H9 (cell line): ENCODE measurements around the gene MMP23B. TPM values are rescaled to one million over a fixed set of nuclear protein-coding genes. Genes with fewer than 3 reads are reported as not detected.

Experiments
- DNase-seq: peaks from one replicate; pipeline ENCODE4 v3.0.0-alpha.2; 2017
- H2AFZ ChIP-seq: one replicate; pipeline ENCODE4 v1.6.1; 2013; ENCODE audit warnings: mild to moderate bottlenecking, low read length, control low read depth, moderate library complexity
- H2AK5ac ChIP-seq: 2 replicates; pipeline ENCODE4 v1.6.1; 2013; ENCODE audit warnings: low read length, control low read depth, mixed read lengths; ENCODE audit not compliant: insufficient read length
- H2BK120ac ChIP-seq: one replicate; pipeline ENCODE4 v1.6.1; 2013; ENCODE audit warnings: low read depth, mild to moderate bottlenecking, low read length, control low read depth, inconsistent platforms; ENCODE audit not compliant: poor library complexity, severe bottlenecking
- H2BK12ac ChIP-seq: 2 replicates; pipeline ENCODE4 v1.6.1; 2013; ENCODE audit warnings: low read length, control low read depth, mixed read lengths, low read depth; ENCODE audit not compliant: insufficient read length
- H2BK15ac ChIP-seq: 2 replicates; pipeline ENCODE4 v1.6.1; 2013; ENCODE audit warnings: low read depth, low read length, control low read depth
- H2BK20ac ChIP-seq: one replicate; pipeline ENCODE4 v1.6.1; 2013; ENCODE audit warnings: low read depth, mild to moderate bottlenecking, low read length, control low read depth, inconsistent platforms; ENCODE audit not compliant: poor library complexity, severe bottlenecking
- H2BK5ac ChIP-seq: 2 replicates; pipeline ENCODE4 v1.6.1; 2013; ENCODE audit warnings: low read length, control low read depth, mixed read lengths; ENCODE audit not compliant: insufficient read length
- H3K14ac ChIP-seq: 2 replicates; pipeline ENCODE4 v1.6.1; 2013; ENCODE audit warnings: low read length, control low read depth; ENCODE audit not compliant: insufficient read depth
- H3K18ac ChIP-seq: 2 replicates; pipeline ENCODE4 v1.6.1; 2013; ENCODE audit warnings: low read depth, mild to moderate bottlenecking, mixed read lengths, low read length, control low read depth; ENCODE audit not compliant: insufficient read length
- H3K23ac ChIP-seq: 2 replicates; pipeline ENCODE4 v1.6.1; 2013; ENCODE audit warnings: low read length, control low read depth, mixed read lengths, low read depth; ENCODE audit not compliant: insufficient read length
- H3K23me2 ChIP-seq: 2 replicates; pipeline ENCODE4 v1.6.1; 2013; ENCODE audit warnings: low read depth, mild to moderate bottlenecking, mixed read lengths, low read length, control low read depth; ENCODE audit not compliant: insufficient read length, poor library complexity, severe bottlenecking
- H3K27ac ChIP-seq: 2 replicates; pipeline ENCODE4 v1.5.1; 2013; ENCODE audit warnings: low read length, control low read depth, mixed read lengths, low read depth; ENCODE audit not compliant: insufficient read length
- H3K27me3 ChIP-seq: 2 replicates; pipeline ENCODE4 v1.6.1; 2013; ENCODE audit warnings: low read length, control low read depth, inconsistent platforms; ENCODE audit not compliant: insufficient read depth
- H3K4ac ChIP-seq: 2 replicates; pipeline ENCODE4 v1.6.1; 2013; ENCODE audit warnings: low read depth, mild to moderate bottlenecking, control low read depth, inconsistent platforms, low read length, moderate library complexity
- H3K4me1 ChIP-seq: 2 replicates; pipeline ENCODE4 v1.6.1; 2013; ENCODE audit warnings: low read length, control low read depth, inconsistent platforms; ENCODE audit not compliant: insufficient read depth
- H3K4me2 ChIP-seq: 2 replicates; pipeline ENCODE4 v1.6.1; 2013; ENCODE audit warnings: low read length, control low read depth, mixed read lengths; ENCODE audit not compliant: insufficient read length, insufficient read depth
- H3K56ac ChIP-seq: 2 replicates; pipeline ENCODE4 v1.6.1; 2013; ENCODE audit warnings: low read depth, mild to moderate bottlenecking, mixed read lengths, low read length, control low read depth; ENCODE audit not compliant: insufficient read length
- H3K79me1 ChIP-seq: 2 replicates; pipeline ENCODE4 v1.6.1; 2013; ENCODE audit warnings: low read depth, mild to moderate bottlenecking, moderate library complexity, low read length, control low read depth, inconsistent platforms; ENCODE audit not compliant: insufficient read depth, poor library complexity, severe bottlenecking
- H3K79me2 ChIP-seq: 2 replicates; pipeline ENCODE4 v1.6.1; 2013; ENCODE audit warnings: low read length, control low read depth, inconsistent platforms; ENCODE audit not compliant: insufficient read depth
- H3K9ac ChIP-seq: 2 replicates; pipeline ENCODE4 v1.6.1; 2013; ENCODE audit warnings: low read length, control low read depth, mixed read lengths; ENCODE audit not compliant: insufficient read length; ENCODE audit errors: extremely low read depth
- H3K9me3 ChIP-seq: one replicate; pipeline ENCODE4 v1.6.1; 2013; ENCODE audit warnings: low read depth, low read length, inconsistent platforms; ENCODE audit not compliant: control insufficient read depth
- H3T11ph ChIP-seq: one replicate; pipeline ENCODE4 v1.6.1; 2013; ENCODE audit warnings: mild to moderate bottlenecking, low read length, control low read depth, inconsistent platforms
- H4K20me1 ChIP-seq: one replicate; pipeline ENCODE4 v1.6.1; 2013; ENCODE audit not compliant: control insufficient read depth, insufficient read length, insufficient read depth
- H4K5ac ChIP-seq: 2 replicates; pipeline ENCODE4 v1.6.1; 2013; ENCODE audit warnings: low read depth, mild to moderate bottlenecking, mixed read lengths, low read length, control low read depth; ENCODE audit not compliant: insufficient read length
- H4K8ac ChIP-seq: replicated peaks from 2 replicates; pipeline ENCODE4 v1.6.1; 2013; ENCODE audit warnings: low read length, control low read depth, mixed read lengths, low read depth; ENCODE audit not compliant: insufficient read length
- H4K91ac ChIP-seq: 2 replicates; pipeline ENCODE4 v1.6.1; 2013; ENCODE audit warnings: low read depth, mild to moderate bottlenecking, moderate library complexity, mixed read lengths, low read length, control low read depth; ENCODE audit not compliant: insufficient read length
- H3K27ac Mint-ChIP-seq, 3 experiments: 2 replicates in 2 of 3; 3 replicates in 1 of 3; pipeline ENCODE4 v1.8.0; 2020 to 2021; ENCODE audit warnings: mixed read lengths in 3 of 3, mild to moderate bottlenecking in 1 of 3, moderate library complexity in 1 of 3
- H3K27me3 Mint-ChIP-seq: 2 replicates; pipeline ENCODE4 v1.8.0; 2021; ENCODE audit warnings: low read depth, mild to moderate bottlenecking, moderate library complexity, mixed read lengths
- H3K36me3 Mint-ChIP-seq, 3 experiments: 2 replicates in 2 of 3; 3 replicates in 1 of 3; pipeline ENCODE4 v1.8.0; 2020 to 2021; ENCODE audit warnings: low read depth in 3 of 3, mixed read lengths in 3 of 3; ENCODE audit not compliant: insufficient read depth in 1 of 3
- H3K4me1 Mint-ChIP-seq, 2 experiments: 2 replicates each; pipeline ENCODE4 v1.8.0; 2020; ENCODE audit warnings: mixed read lengths in 2 of 2
- H3K4me3 Mint-ChIP-seq, 2 experiments: 2 replicates in 1 of 2; 3 replicates in 1 of 2; pipeline ENCODE4 v1.8.0; 2020 to 2021; ENCODE audit warnings: mild to moderate bottlenecking in 2 of 2, mixed read lengths in 2 of 2, moderate library complexity in 1 of 2
- H3K9me3 Mint-ChIP-seq, 2 experiments: 2 replicates in 1 of 2; 3 replicates in 1 of 2; pipeline ENCODE4 v1.8.0; 2020; ENCODE audit warnings: mild to moderate bottlenecking in 2 of 2, mixed read lengths in 2 of 2, moderate library complexity in 1 of 2
- WGBS: extraction: QIAGEN DNeasy Blood & Tissue Kit; methylation state at CpG from one replicate; pipeline ENCODE4 v1.1.7; 2013; ENCODE audit warnings: missing lambda C conversion rate, low lambda C conversion rate, mixed read lengths; ENCODE audit not compliant: insufficient read length; ENCODE audit errors: extremely low coverage; 5-methylcytosine and 5-hydroxymethylcytosine counted together
- total RNA-seq: library from RNA; stranded (reverse); gene quantifications from 2 replicates; pipeline ENCODE4 v1.2.1, GENCODE V29; 2021
- TF ChIP-seq, protein P1 (sequence below): fragments of 200-600 bp; sonication (generic); conservative IDR thresholded peaks from 3 replicates; pipeline ENCODE4 v1.8.0; 2021; ENCODE audit warnings: antibody characterized with exemption, mild to moderate bottlenecking

Gene MMP23B
- total RNA-seq, 1 experiment from 2014 or later = 12.5 TPM

DNA sequence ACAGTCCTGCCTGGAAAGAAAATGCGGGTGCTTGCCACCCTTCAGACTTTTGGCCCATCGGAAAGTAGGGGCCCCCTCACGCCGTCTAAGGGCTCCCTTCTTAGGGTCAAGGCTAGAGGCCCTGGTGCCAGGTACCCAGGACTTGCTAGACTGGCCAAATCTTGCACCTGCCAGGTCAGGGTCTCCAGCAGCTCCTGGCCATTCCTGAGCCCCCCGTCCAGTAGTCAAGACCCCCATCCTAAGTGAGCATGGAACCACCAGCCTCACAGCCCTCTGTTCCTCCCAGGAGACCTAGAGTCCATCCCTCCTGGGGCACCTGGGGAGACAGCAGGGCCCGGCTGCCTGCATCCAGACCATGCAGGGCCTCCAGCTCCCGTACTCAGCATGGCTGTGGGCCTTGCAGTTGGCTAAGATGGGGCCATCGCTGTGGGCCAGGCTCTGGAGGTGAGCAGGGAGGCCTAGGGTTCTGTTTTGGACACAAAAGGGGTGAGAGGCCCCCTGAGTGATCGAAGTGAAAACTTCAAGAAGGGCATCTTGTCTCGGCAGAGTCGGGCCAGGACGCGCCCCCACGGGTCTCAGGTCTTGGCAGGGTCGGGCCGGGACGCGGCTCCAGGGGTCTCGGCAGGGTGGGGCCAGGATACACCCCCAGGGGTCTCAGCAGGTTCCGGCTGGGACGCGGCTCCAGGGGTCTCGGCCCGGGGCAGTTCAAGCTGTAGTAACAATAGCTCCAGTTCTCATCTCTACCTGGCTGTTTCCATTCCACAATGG, 38.0 kb upstream of the MMP23B start:
- no CpG with 5 or more reads among the region's 24 CpGs for WGBS
- Histone ChIP-seq H4K8ac (no peak overlapping the region), H2AK5ac (no peak overlapping the region), H3K9ac (no peak overlapping the region), H4K5ac (no peak overlapping the region), H4K20me1 (no peaks in the 10 kb centered on the region), H3K9me3 (no peaks in the 10 kb centered on the region), H3K79me2 (no peaks in the 10 kb centered on the region), H3K27me3 (no peaks in the 10 kb centered on the region; the same call in 1 of the 2 replicates), H4K91ac (no peak overlapping the region), H3K14ac (no peak overlapping the region), H3K18ac (no peak overlapping the region), H2BK5ac (no peak overlapping the region), H2BK15ac (no peak overlapping the region), H3K4me1 (no peaks in the 10 kb centered on the region), H3K4ac (no peak overlapping the region), H2BK20ac (no peak overlapping the region), H3K56ac (no peak overlapping the region), H3K27ac (no peak overlapping the region), H3K23me2 (no peaks in the 10 kb centered on the region), H2BK12ac (no peak overlapping the region), H3T11ph (no peak overlapping the region), H3K79me1 (no peaks in the 10 kb centered on the region), H3K4me2 (no peak overlapping the region), H2AFZ (no peak overlapping the region), H2BK120ac (no peak overlapping the region), H3K23ac (no peak overlapping the region)
- peaks cover 34% of the 10 kb centered on the region for H3K27me3 Mint-ChIP-seq
- no peaks in the 10 kb centered on the region; a peak in 1 of 5 replicates for H3K9me3 Mint-ChIP-seq
- no peak overlapping the region for H3K27ac Mint-ChIP-seq
- no peak for DNase-seq
- H3K36me3 Mint-ChIP-seq = no peaks in the 10 kb centered on the region
- peaks cover 3 to 8% of the 10 kb centered on the region in 2 experiments for H3K4me1 Mint-ChIP-seq
- no peak overlapping the region for H3K4me3 Mint-ChIP-seq
- TF ChIP-seq, protein P1, sequence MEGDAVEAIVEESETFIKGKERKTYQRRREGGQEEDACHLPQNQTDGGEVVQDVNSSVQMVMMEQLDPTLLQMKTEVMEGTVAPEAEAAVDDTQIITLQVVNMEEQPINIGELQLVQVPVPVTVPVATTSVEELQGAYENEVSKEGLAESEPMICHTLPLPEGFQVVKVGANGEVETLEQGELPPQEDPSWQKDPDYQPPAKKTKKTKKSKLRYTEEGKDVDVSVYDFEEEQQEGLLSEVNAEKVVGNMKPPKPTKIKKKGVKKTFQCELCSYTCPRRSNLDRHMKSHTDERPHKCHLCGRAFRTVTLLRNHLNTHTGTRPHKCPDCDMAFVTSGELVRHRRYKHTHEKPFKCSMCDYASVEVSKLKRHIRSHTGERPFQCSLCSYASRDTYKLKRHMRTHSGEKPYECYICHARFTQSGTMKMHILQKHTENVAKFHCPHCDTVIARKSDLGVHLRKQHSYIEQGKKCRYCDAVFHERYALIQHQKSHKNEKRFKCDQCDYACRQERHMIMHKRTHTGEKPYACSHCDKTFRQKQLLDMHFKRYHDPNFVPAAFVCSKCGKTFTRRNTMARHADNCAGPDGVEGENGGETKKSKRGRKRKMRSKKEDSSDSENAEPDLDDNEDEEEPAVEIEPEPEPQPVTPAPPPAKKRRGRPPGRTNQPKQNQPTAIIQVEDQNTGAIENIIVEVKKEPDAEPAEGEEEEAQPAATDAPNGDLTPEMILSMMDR = no peak
